Measurements from ENCODE around the gene PAK5.

GRCh38 chr20:9736373-9736772 is 102.5 kb downstream of the PAK5 start:
- TF ChIP-seq EZH2phosphoT487 (IDR thresholded peaks at IDR 0.05; ENCODE audit: borderline replicate concordance, low read depth) (no peak), RFX5 (IDR thresholded peaks at IDR 0.05; ENCODE audit: low read length) (no peak), CTCF (IDR thresholded peaks at IDR 0.05) (no peak), NFIC (IDR thresholded peaks at IDR 0.05; ENCODE audit: borderline replicate concordance) (no peak), MEF2A (IDR thresholded peaks at IDR 0.05; ENCODE audit: borderline replicate concordance, low read depth) (no peak), RXRA (IDR thresholded peaks at IDR 0.05; ENCODE audit: borderline replicate concordance, low read depth) (no peak), MAX (IDR thresholded peaks at IDR 0.05; ENCODE audit: low read depth) (no peak), GABPA (IDR thresholded peaks at IDR 0.05; ENCODE audit: low read depth) (no peak), TCF12 (IDR thresholded peaks at IDR 0.05) (no peak), TEAD4 (IDR thresholded peaks at IDR 0.05; ENCODE audit: borderline replicate concordance, insufficient read depth) (no peak), CHD2 (IDR thresholded peaks at IDR 0.05; ENCODE audit: low read length, partially characterized antibody) (no peak), RAD21 (IDR thresholded peaks at IDR 0.05; ENCODE audit: low read length) (no peak)

Measured in SK-N-SH (cell line).